HepG2 (cell line): Measurements from ENCODE around the gene CMTM3. TPM values are rescaled to one million over a fixed set of nuclear protein-coding genes. Genes with fewer than 3 reads are reported as not detected.
A peak's percentile ranks its signal among the peaks of the same experiment; 100 is the strongest.

Experiments
- DR1 ChIP-seq: sonication (generic); formaldehyde crosslinking; IDR thresholded peaks from 2 replicates; pipeline ENCODE4 v1.8.0; 2021; ENCODE audit warnings: mild to moderate bottlenecking, missing genetic modification reagents, inconsistent platforms
- GATAD2A ChIP-seq: IDR thresholded peaks from 2 replicates; pipeline ENCODE4 v1.6.1; 2016
- GPN1 ChIP-seq: sonication (generic); formaldehyde crosslinking; IDR thresholded peaks from 2 replicates; pipeline ENCODE4 v1.5.1; 2020; ENCODE audit warnings: missing genetic modification reagents, borderline replicate concordance
- KDM1A ChIP-seq: IDR thresholded peaks from 2 replicates; pipeline ENCODE4 v1.6.1; 2016; ENCODE audit warnings: missing compliant biosample characterization
- NCOA1 ChIP-seq: sonication (generic); formaldehyde crosslinking; IDR thresholded peaks from 2 replicates; pipeline ENCODE4 v1.9.0; 2021; ENCODE audit warnings: missing genetic modification reagents
- PHF8 ChIP-seq: sonication (generic); formaldehyde crosslinking; IDR thresholded peaks from 2 replicates; pipeline ENCODE4 v1.5.0; 2020; ENCODE audit warnings: missing genetic modification reagents
- POLR2G ChIP-seq: fragments of 200-400 bp; formaldehyde crosslinking; IDR thresholded peaks from 2 replicates; pipeline ENCODE4 v1.6.1; 2018; ENCODE audit warnings: mild to moderate bottlenecking, low read depth, low read length, moderate library complexity
- SRSF1 ChIP-seq: fragments of 200-400 bp; formaldehyde crosslinking; optimal IDR thresholded peaks from 2 replicates; pipeline ENCODE3; 2017; ENCODE audit warnings: mild to moderate bottlenecking, low read depth, low read length, moderate library complexity
- ZNF138 ChIP-seq: sonication (generic); formaldehyde crosslinking; IDR thresholded peaks from 2 replicates; pipeline ENCODE4 v1.5.0; 2020; ENCODE audit warnings: mild to moderate bottlenecking, low read depth, missing genetic modification reagents
- ZNF292 ChIP-seq: sonication (generic); formaldehyde crosslinking; IDR thresholded peaks from 2 replicates; pipeline ENCODE4 v1.8.1; 2022; ENCODE audit warnings: mild to moderate bottlenecking, low read depth, missing genetic modification reagents, borderline replicate concordance
- polyA plus RNA-seq, 8 experiments: library from polyadenylated mRNA; depleted of rRNA in 3 of 8; stranded (reverse) in 7 of 8; unstranded in 1 of 8; fragments of >200 nt; fragmentation: Illumina TruSeq in 4 of 8; extraction: Trizol in 4 of 8; gene quantifications; 2 replicates each; pipeline versions ENCODE4 v1.2.1 to v1.2.3, GENCODE V29; 2011 to 2016; ENCODE audit warnings: low read depth in 4 of 8, missing spikeins in 1 of 8, mixed read lengths in 1 of 8; ENCODE audit not compliant: insufficient read depth in 1 of 8
- total RNA-seq, 5 experiments: library from RNA; depleted of rRNA; stranded (reverse); fragments of >200 nt; fragmentation: Illumina TruSeq; extraction: Trizol; gene quantifications; 2 replicates each; pipeline ENCODE4 v1.2.3, GENCODE V29; 2016; ENCODE audit warnings: low read depth in 1 of 5
- TF ChIP-seq, protein P1 (sequence below): sonication (generic); formaldehyde crosslinking; conservative IDR thresholded peaks from 2 replicates; pipeline ENCODE4 v1.4.0; 2020; ENCODE audit warnings: missing genetic modification reagents
- TF ChIP-seq, protein P2 (sequence below): IDR thresholded peaks from 2 replicates; pipeline ENCODE4 v1.6.1; 2018; ENCODE audit warnings: missing genetic modification reagents
- TF ChIP-seq, protein P3 (sequence below): sonication (generic); formaldehyde crosslinking; IDR thresholded peaks from 2 replicates; pipeline ENCODE4 v1.8.0; 2022; ENCODE audit warnings: mild to moderate bottlenecking, missing genetic modification reagents, borderline replicate concordance
- TF ChIP-seq, protein P4 (sequence below): sonication (generic); formaldehyde crosslinking; IDR thresholded peaks from 2 replicates; pipeline ENCODE4 v1.4.0; 2020; ENCODE audit warnings: missing genetic modification reagents; ENCODE audit errors: not compliant biosample characterization
- TF ChIP-seq, protein P5 (sequence below): sonication (generic); formaldehyde crosslinking; IDR thresholded peaks from 2 replicates; pipeline ENCODE4 v1.5.0; 2020; ENCODE audit warnings: mild to moderate bottlenecking, missing genetic modification reagents
- TF ChIP-seq, protein P6 (sequence below): sonication (generic); formaldehyde crosslinking; IDR thresholded peaks from 2 replicates; pipeline ENCODE4 v1.5.0; 2020; ENCODE audit warnings: missing genetic modification reagents, mild to moderate bottlenecking, borderline replicate concordance
- TF ChIP-seq, protein P7 (sequence below): sonication (generic); formaldehyde crosslinking; IDR thresholded peaks from 2 replicates; pipeline ENCODE4 v1.5.1; 2020; ENCODE audit warnings: missing genetic modification reagents, mild to moderate bottlenecking, borderline replicate concordance

The CMTM3 gene
- total and polyA plus RNA-seq, 2 of the 13 experiments (the other 11 are each of a cell fraction or from before 2014, with no cell fraction given), result 29.2 to 48.7 TPM

DNA sequence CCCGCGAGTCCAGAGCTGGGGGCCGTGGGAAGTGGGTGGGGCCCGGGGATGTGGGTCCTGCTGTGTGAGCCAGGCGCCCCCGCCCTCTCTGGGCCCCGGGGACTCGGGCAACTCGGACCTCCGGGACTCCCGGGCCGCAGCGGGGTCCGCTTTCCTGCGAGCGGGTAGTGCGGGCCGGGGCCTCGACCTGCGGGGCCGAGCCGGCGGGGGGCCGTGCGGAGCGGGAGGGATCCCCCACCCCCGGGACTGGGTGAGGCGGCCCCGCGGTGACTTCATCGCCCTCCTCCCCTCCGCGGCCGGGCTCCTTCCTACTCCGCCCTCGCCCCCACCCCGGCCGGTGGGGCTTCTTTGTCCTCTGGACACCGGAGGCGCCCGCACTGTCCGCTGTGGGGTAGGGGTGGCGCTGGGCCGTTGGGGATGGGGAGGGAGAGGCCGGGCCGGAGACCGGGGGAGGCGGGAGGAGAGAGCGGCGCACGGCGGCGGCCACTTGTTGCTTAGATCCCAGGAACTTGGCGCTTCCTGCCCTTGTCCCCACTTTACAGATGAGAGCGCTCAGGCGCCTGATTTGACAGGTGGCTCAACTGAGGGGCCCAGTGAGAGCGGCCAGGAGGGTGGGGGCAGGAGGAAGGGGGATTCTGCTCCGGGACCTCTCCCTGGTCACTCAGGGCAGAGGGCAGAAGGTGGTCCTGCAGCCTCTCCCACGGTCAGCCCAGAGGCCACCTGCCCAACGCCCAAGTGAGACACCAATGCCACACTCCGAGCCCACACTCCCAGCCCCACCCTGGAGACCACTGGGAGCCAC lies 874 bp downstream of the CMTM3 start (continued):
- TF ChIP-seq, protein P1, sequence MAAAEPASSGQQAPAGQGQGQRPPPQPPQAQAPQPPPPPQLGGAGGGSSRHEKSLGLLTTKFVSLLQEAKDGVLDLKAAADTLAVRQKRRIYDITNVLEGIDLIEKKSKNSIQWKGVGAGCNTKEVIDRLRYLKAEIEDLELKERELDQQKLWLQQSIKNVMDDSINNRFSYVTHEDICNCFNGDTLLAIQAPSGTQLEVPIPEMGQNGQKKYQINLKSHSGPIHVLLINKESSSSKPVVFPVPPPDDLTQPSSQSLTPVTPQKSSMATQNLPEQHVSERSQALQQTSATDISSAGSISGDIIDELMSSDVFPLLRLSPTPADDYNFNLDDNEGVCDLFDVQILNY (CRISPR knock-in tag), result 0 out of 2 replicates have a peak, but pooled peaks have one; percentile 12
- TF ChIP-seq POLR2G, result peak; percentile 41
- TF ChIP-seq GPN1 (CRISPR knock-in tag), result no peak
- TF ChIP-seq PHF8 (CRISPR knock-in tag), result peak; percentile 35; the same call in 1 of the 2 replicates
- TF ChIP-seq SRSF1, result peak; percentile 69
- peak; percentile 22; the same call in 1 of the 2 replicates for TF ChIP-seq GATAD2A
- TF ChIP-seq, protein P2, sequence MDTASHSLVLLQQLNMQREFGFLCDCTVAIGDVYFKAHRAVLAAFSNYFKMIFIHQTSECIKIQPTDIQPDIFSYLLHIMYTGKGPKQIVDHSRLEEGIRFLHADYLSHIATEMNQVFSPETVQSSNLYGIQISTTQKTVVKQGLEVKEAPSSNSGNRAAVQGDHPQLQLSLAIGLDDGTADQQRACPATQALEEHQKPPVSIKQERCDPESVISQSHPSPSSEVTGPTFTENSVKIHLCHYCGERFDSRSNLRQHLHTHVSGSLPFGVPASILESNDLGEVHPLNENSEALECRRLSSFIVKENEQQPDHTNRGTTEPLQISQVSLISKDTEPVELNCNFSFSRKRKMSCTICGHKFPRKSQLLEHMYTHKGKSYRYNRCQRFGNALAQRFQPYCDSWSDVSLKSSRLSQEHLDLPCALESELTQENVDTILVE (CRISPR knock-in tag), result 0 out of 2 replicates have a peak, but pooled peaks have one; percentile 13
- no peak for TF ChIP-seq ZNF138 (CRISPR knock-in tag)
- 0 out of 2 replicates have a peak, but pooled peaks have one; percentile 1 for TF ChIP-seq NCOA1 (CRISPR knock-in tag)
- TF ChIP-seq, protein P3, sequence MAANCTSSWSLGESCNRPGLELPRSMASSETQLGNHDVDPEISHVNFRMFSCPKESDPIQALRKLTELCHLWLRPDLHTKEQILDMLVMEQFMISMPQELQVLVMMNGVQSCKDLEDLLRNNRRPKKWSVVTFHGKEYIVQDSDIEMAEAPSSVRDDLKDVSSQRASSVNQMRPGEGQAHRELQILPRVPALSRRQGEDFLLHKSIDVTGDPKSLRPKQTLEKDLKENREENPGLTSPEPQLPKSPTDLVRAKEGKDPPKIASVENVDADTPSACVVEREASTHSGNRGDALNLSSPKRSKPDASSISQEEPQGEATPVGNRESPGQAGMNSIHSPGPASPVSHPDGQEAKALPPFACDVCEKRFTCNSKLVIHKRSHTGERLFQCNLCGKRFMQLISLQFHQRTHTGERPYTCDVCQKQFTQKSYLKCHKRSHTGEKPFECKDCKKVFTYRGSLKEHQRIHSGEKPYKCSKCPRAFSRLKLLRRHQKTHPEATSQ (CRISPR knock-in tag), result no peak
- TF ChIP-seq, protein P4, sequence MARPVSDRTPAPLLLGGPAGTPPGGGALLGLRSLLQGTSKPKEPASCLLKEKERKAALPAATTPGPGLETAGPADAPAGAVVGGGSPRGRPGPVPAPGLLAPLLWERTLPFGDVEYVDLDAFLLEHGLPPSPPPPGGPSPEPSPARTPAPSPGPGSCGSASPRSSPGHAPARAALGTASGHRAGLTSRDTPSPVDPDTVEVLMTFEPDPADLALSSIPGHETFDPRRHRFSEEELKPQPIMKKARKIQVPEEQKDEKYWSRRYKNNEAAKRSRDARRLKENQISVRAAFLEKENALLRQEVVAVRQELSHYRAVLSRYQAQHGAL (CRISPR knock-in tag), result peak; percentile 48
- TF ChIP-seq KDM1A (CRISPR knock-in tag), result no peak
- TF ChIP-seq DR1 (CRISPR knock-in tag), result no peak
- TF ChIP-seq, protein P5, sequence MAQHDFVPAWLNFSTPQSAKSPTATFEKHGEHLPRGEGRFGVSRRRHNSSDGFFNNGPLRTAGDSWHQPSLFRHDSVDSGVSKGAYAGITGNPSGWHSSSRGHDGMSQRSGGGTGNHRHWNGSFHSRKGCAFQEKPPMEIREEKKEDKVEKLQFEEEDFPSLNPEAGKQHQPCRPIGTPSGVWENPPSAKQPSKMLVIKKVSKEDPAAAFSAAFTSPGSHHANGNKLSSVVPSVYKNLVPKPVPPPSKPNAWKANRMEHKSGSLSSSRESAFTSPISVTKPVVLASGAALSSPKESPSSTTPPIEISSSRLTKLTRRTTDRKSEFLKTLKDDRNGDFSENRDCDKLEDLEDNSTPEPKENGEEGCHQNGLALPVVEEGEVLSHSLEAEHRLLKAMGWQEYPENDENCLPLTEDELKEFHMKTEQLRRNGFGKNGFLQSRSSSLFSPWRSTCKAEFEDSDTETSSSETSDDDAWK (CRISPR knock-in tag), result no peak
- TF ChIP-seq, protein P6, sequence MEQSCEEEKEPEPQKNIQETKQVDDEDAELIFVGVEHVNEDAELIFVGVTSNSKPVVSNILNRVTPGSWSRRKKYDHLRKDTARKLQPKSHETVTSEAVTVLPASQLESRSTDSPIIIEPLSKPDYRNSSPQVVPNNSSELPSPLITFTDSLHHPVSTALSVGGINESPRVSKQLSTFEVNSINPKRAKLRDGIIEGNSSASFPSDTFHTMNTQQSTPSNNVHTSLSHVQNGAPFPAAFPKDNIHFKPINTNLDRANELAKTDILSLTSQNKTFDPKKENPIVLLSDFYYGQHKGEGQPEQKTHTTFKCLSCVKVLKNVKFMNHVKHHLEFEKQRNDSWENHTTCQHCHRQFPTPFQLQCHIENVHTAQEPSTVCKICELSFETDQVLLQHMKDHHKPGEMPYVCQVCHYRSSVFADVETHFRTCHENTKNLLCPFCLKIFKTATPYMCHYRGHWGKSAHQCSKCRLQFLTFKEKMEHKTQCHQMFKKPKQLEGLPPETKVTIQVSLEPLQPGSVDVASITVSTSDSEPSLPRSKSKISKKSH (CRISPR knock-in tag), result peak; percentile 91
- TF ChIP-seq, protein P7, sequence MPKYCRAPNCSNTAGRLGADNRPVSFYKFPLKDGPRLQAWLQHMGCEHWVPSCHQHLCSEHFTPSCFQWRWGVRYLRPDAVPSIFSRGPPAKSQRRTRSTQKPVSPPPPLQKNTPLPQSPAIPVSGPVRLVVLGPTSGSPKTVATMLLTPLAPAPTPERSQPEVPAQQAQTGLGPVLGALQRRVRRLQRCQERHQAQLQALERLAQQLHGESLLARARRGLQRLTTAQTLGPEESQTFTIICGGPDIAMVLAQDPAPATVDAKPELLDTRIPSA (CRISPR knock-in tag), result peak; percentile 63; the same call in 1 of the 2 replicates
- 0 out of 2 replicates have a peak, but pooled peaks have one; percentile 7 for TF ChIP-seq ZNF292 (CRISPR knock-in tag)
